Left lobe of liver (tissue), 2 donors: ENCODE data around the gene TMEM63A. TPM values are rescaled to one million over a fixed set of nuclear protein-coding genes. Genes with fewer than 3 reads are reported as not detected.
"Not testable (repeated sequence)": the region's sequence is repeated elsewhere in the genome, so short reads cannot be mapped to it uniquely, and the experiment has no call there.

Experiments used
- ATAC-seq: fragments of 200-7000 bp; cut with Tn5 transposase; one replicate; pipeline ENCODE4 v1.9.1; 2020; ENCODE audit warnings: mild to moderate bottlenecking, moderate library complexity
- DNase-seq: peaks from one replicate; pipeline ENCODE4 v3.0.0-alpha.2; 2020; ENCODE audit warnings: low spot score
- total RNA-seq: library from RNA; stranded (reverse); gene quantifications from one replicate; pipeline ENCODE4 v1.2.1, GENCODE V29; 2021
- donor health status: DM: no; HTN: no; CAD: no; lungs with moderate emphysema.
- donor health status: DM: no; HTN: yes; CAD: no.

Gene TMEM63A
- 69.1 TPM for total RNA-seq

DNA sequence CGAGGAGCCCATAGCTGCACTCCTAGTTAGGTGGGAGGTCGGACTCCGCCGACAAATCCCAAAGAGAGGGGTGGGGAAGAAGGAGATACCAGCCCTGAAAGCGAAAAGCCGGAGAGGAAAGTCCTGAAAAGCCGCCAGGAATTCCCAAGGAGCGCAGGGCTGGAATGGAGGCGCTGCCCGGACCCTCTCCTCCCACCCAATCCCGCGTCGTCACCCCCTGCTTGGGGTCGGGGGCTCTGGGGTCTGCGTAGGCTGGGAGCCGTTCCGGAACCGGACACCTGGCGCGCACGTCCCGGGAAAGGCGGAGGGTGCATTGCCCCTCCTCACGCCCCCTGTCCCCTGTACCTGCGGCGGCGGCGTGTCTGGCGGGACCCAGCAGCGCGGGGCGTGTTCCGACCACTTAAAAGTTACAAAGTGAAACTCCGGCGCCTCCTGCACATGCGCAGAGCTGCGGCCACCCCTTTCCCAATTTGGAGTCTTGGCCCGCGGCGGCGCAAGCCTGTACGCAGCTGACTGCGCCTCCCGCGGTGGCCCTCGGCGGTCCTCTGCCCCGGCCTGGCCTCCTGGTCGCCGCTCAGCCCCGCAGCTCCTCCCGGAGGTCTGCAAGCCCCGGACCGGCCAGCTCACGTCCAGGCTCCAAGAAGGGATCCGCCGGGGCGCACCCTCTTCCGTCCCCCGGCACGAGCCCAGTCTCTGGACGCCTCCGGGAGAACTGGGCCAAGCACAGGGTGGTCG lies at the start of gene TMEM63A:
TSS of gene TMEM63A (minus strand) at position 422 of the 735 bp plus-strand sequence. CDS start 4,800 bp downstream, outside the sequence.
- peak; percentile 95 for DNase-seq
- peak; percentile 66 for ATAC-seq

DNA sequence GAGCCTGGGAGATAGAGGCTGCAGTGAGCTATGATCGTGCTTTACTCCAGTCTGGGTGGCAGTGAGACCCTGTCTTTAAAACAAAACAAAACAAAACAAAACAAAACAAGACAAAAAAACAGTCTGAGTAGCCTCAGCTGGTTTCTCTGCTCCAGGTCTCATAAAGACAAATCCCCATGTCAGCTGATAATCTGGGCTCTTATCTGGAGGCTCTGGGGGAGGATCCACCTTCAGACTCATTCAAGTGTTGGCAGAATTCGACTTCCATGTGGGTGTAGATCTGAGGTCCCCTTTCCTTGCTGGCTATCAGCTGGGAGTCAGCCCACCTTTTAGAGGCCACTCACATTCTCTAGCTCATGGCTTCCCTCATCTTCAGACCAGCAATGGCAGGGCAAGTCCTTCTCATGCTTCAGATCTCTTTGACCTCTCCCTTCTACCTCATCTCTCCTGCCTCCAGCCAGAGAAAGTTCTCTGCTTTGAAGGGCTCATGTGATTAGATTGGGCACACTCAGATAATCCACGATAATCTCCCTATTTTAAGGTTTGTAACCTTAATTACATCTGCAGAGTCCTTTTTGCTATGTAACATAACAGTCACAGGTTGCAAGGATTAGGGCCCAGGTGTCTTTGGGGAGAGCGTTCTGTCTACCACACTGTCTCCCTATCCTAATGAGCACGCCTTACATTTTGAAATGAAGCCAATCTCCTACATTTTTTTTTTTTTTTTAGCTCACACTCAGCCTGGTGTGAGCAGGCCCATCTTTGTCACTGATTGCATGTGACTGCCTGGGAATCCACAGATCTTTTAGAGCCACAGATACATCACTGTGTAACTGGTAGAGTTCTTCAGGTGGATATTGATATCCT lies 49.3 kb upstream of the TMEM63A start:
- DNase-seq (no peak), ATAC-seq (no peak)

DNA sequence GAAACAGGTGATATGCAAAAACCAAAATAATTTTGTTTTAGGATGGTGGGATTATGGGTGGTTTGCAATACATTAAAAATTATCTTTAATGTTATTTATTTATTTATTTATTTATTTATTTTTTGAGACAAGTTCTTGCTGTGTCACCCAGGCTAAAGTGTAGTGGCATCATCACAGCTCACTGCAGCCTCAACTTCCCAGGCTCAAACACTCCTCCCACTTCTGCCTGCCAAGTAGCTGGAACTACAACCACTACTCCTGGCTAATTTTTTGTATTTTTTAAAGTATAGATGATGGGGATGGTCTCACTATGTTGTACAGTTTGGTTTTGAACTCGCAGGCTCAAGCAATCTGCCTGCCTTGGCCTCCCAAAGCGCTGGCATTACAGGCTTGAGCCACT lies 48.4 kb upstream of the TMEM63A start:
- ATAC-seq (no peak), DNase-seq (no peak)

DNA sequence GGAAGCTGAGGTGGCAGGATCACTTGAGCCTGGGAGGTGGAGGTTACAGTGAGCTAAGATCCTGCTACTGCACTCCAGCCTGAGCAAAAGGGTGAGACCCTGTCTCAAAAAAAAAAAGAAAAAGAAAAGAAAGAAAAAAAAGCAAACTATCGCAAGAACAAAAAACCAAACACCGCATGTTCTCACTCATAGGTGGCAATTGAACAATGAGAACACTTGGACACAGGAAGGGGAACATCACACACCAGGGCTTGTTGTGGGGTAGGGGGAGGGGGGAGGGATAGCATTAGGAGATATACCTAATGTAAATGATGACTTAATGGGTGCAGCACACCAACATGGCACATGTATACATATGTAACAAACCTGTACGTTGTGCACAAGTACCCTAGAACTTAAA lies 47.3 kb upstream of the TMEM63A start:
- ATAC-seq, DNase-seq: not testable (repeated sequence)

DNA sequence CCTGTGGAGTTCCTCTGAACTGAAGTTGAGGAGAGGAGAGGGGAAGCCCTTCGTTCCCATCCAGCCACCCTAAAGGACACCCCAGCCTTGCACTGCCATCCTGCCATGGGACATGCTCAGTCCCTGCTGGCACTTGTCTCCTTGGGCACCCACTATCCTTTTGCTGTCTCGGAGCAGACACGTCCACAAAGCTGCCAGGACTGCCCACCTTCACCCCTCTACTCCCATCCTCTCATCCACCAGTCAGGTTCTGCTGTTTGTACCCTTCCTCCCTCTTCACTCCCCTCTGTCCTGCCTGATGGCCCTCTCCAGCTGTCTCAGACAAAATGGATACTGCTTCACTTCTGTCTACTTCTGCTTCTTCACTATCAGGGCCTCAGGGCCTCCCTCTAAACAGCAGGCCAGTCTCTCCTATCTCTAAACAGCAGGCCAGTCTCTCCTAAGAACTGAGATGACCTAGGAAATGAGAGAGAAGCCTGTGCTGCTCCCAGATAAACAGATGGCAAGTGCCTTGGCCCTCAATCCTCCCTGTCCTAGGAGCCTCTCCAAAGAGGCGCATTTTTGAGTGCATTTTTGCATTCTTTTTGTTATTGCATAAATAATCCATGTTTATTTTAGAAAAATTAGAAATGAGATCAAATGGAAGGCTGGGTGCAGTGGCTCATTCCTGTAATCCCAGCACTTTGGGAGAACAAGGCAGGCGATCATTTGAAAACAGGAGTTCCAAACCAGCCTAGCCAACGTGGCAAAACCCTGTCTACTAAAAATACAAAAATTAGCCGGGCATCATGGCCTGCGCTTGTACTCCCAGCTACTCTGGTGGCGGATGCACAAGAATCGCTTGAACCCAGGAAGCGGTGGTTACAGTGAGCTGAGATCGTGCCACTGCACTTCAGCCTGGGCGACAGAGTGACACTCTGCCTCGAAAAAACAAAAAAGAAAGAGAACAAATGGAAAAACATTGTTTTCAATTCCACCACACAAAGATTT lies 46.3 kb upstream of the TMEM63A start:
- ATAC-seq (no peak), DNase-seq (no peak)

DNA sequence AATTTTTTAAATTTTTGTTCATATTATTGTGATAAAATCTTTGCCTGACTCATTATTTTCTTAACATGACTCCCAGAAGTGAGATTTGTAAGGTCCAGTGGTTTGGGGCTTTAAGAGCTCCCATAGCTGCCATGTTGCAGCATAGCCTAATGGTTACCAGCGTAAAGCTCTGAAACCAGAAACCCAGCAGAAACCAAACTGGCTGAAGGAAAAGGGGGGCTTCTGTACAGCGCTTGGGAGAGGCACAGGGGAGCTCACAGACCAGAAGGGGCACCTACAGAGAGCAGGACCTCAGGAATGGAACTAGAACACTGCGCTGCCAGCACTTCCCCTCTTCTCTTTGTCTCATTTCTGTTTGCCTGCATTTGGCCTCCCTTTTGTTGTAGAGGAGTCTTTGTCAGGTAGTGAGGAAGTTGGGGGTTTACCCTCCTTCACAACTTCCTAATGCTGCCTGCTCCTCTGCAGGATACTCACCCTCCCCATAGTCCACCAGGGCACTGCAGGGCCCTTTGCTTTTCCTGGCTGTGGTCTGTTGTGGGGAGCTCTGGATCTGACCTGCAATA lies 44.5 kb upstream of the TMEM63A start:
- ATAC-seq (no peak), DNase-seq (no peak)

DNA sequence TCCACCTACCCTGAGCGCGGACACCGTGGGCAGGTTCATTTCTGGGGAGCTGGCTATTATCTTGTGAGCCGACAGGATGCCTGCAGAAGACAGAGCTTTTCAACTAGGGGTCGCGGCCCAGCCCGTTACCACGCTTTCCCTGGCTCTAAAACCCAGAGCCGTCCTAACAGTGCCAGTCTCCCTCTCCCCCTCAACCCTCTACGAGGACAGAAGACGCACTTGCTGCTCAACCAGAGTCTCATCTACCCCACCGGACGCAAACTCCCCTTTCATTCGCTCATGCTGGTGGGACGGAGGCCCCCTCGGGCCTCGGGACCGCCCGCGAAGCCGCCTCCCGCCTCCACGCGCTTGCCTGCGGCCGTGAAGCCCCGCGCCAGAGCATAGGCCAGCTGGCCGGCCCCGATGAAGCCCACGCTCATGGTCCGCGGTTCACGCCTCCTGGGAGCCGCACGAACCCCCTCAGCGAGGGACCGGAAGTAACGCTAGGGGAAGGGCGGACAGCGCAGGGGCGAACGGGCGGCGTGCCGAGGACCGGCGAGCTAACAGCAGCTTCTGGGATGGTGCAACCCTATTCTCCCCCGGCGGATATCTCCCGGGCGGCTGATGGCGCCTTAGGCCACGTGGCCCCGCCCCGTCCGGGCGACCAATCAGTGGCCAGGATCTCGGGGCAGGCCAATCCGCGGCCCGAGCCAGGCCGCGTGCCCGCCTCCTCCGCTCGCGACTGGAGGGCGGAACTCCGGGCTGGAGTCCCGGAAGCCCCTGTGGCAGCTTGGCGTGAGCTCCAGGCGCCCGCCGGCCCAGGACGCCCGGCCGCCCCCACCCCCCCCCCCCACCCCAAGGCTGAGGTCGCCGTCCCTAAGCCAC lies 41.7 kb upstream of the TMEM63A start, which contains the start of gene PYCR2:
TSS of gene PYCR2 (minus strand) at position 559 of the 864 bp plus-strand sequence. CDS start at position 419, 140 bp downstream.
- DNase-seq = peak; percentile 98
- peak; percentile 97 for ATAC-seq

DNA sequence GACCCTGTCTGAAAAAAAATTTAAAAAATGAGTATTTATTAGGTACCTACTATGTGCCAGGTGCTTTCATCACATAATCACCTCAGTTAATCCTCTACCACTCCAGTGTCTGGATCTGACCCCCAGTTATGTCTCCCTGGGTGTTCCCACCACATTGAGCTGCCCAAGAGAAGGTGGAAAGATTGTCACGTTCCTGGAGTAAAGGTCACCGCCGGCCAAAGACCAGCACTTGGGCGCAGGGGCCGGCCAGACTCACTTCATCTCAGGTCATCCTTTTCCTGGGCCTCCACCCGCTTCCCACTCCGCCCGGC lies 41.2 kb upstream of the TMEM63A start:
- DNase-seq = no peak
- ATAC-seq = peak; percentile 40

DNA sequence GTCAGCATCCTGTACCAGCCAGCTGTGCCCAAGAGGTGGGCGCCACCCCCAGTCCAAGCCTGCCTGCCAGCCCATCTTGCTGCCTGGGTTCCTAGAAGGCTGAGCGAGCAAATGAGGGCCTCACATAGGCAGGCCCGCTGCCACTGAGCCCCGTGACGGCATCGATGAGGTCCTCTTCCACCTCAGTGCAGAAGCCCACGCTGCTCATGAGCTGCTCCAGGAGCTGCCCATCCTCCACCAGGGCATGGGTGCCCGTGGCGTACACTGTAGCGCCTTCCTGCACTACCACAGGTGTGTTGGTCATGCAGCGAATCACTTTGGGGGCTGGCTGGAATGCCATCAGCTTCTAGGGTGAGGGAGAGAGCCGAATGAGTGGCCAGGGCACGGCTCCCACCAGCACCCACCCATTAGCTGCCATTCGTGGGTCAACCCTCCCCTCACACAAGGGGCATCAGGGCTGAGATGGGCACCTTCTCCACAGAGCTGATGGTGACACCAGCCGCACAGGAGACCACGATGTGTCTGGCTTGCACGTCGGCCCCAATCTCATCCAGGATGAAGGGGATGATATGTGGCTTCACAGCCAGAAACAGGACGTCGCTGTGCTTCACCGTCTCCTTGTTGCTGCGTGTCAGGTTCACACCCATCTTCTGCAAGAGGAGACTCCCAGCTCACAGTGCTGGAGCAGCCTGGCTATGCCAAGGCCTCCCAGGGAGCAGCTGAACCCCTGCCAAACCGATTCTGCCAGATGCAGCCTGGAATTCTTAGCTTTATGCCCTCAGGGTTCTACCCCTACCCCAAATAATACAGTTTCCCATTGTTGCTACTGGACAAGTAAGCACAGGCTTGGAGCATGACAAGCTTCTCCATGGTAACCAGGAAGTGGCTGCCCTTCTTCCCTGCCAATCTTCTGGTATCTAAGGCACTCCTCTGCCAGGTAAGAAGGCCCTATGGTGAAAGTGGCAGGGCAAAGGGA lies 39.8 kb upstream of the TMEM63A start:
- no peak for ATAC-seq
- DNase-seq = no peak

DNA sequence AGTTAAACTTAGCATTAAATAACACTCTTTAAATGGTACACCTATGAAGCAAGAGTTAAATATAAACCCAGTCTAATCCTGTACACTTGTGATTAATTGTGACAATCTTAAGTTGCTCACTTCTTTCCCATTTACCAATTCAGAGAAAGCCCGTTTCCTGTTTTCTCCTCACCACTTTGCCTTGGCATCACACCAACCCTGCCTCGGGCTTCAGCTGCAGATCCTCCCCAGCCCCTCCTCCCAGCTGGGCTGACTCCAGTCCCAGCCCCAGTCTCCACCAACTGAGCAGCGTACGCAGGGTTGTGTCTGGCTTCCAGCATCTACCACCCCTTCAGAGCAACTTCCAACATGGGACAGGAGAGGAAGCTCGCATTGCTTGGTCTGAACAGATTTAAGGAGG lies 37.7 kb upstream of the TMEM63A start:
- no peak for ATAC-seq
- DNase-seq = no peak

DNA sequence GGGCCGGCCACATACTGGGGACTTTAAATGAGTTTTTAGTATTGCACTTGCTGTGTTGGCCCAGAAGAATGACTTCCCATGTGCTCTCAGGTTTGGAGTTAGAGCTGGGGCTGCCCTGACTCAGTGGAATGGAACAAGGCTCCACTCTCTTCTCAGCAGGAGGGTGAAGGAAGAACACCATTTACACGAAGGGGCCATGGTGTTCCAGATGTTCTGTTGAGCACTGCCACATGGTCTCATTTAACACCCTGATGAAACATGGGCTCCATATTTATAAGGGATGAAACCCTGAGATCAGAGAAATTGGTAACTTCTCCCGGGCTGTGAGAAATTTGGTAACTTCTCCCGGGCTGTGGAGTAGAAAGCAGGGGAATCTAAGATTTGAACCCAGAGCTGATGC lies 36.1 kb upstream of the TMEM63A start:
- DNase-seq (no peak), ATAC-seq (no peak)

DNA sequence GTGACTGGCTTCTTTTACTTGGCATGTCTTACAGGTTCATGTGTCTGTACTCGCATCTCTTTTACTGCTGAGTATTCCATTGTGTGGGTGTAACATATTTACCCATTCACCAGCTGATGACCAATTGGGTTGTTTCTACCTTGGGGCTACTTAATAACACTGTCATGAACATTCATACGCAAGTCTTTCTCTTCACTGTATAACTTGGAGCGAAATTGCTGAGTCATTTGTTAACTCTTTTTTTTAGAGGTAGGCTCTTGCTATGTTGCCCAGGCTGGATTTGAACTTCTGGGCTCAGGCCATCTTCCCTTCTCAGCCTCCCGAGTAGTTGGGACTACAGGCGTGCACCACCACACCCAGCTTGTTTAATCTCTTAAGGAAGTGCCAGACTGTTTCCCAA lies 35.4 kb upstream of the TMEM63A start:
- DNase-seq (no peak), ATAC-seq (no peak)

DNA sequence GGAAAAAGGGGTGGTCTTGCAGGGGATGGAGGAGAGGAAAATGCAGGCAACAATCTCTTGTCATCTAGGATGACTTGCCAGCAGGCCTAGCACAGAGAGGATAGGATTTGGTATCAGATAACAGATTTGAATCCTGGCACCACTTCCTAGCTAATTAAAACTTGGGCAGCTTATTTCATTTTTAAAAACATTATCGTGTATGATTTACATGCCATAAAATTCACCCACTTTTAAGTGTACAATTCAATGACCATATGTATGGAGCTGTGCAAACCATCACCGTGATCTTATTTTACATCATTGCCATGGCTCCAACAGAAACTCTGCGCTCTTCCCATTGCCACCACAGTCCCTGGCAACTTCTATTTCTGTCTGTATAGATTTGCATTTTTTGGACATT lies 34.9 kb upstream of the TMEM63A start:
- DNase-seq (no peak), ATAC-seq (no peak)

DNA sequence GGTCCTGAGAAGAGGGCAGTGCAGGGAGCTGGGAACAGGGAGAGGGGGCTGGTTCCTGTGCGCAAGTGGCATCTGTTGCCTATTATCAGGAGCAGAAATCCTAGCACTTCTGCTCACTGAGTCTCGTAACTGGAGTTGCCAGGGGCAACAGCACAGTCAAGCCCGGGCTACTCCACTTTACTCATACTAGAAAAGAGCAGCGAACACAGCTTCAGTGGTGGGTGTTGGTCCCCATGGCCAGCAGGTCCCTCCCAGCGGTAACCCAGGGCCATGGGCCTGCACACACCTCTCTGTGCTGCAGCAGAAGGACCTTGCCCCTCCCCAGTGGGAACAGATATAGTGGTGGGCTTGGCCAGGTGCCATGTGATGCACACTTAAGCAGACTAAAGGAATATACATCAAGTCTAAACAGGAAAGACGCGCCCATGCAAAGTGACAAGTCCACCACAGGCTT lies 33.4 kb upstream of the TMEM63A start:
- no peak for DNase-seq

DNA sequence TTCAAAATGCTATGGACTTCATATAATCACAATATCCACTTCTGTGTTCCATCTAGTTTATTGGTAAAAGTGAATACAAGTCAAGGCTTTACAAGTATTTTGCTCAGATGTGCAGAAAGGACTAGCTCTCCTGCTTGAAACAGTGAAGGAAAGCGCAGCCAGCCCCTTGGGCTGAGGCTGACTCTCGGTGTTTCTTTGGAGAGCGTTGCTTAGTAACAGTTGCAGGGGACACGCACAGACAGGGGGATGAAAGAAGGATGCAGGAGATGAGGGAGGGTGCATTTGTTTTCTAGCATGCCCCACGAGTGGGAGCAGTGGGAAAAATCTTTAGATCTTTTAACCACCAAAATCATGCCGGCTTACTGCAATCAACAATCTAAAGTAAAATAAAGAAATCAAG lies 32.8 kb upstream of the TMEM63A start:
- ATAC-seq = no peak
- DNase-seq = no peak

More for the DNA sequence above, 33.4 kb upstream of the TMEM63A start:
- no peak for ATAC-seq

DNA sequence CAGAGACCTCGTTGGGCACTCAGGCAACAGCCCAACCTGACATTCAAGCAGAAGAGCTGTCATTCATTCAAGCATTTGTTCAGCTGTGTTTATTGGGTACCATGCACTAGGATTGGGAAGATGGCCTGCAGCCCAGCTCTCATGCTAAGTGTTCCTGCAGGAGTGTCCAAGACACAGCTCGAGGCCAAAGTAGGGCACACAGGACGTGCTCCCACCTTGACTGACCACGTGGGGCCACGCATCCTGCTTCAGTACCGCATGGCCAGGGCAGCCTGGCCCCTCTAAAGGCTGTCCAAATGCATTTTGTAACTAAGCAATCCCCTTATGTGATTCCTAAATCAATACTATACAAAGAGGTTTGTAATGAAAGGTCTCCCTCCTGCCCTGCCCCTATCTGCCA lies 32.2 kb upstream of the TMEM63A start:
- DNase-seq (no peak), ATAC-seq (no peak)

DNA sequence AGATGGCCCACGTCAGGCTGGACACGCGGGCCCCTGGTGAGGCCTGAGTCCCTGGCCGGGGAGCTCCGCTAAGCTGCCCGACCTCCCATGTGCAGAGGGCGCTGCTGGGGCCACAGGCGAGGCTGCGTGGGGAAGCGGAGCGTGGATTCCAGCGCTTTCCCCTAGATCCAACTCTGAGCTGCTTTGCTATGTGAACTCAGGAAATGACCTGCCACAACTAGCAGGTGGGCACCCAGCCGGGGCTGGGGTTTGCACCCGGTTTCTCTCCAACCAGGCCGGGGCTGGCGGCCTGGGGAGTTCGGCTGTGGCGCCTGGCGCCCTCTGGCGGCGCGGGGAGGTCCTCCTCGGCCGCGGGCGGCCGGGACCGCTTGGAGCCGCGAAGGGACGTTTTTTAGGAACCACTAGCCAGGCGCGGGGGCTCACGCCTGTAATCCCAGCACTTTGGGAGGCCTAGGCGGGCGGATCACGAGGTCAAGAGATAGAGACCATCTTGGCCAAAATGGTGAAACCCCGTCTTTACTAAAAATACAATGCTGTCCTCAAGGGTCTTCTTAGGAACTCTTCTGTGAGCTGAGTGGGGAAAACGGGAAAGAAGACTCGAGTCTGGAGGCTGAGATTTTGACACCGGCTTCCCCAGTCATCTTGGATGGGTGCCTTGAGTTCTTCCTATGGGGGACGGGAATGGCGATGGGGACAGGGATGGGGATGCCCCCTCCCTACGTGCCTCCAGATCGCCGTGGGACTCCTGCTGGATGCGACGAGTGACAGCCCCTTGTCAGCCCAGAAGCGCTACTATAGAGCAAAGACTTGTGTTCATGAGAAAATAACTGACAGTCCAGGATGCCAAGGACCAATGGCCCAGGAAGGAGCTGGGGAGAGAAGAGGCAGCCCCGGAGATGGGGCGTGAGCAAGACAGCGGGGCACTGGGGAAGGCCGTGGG lies 29.3 kb upstream of the TMEM63A start:
- DNase-seq (peak; percentile 72), ATAC-seq (peak; percentile 93)
